GM19328 (cell line): ENCODE results near the gene RRAGC.
A peak's percentile ranks its signal among the peaks of the same experiment; 100 is the strongest.
"Not testable (repeated sequence)": the region's sequence is repeated elsewhere in the genome, so short reads cannot be mapped to it uniquely, and the experiment has no call there.

Experiments used
- ATAC-seq: cut with Tn5 transposase; IDR thresholded peaks from one replicate; pipeline ENCODE4 v1.9.1; 2021; ENCODE audit warnings: mild to moderate bottlenecking, moderate library complexity; ENCODE audit not compliant: unreplicated experiment

RRAGC gene

DNA sequence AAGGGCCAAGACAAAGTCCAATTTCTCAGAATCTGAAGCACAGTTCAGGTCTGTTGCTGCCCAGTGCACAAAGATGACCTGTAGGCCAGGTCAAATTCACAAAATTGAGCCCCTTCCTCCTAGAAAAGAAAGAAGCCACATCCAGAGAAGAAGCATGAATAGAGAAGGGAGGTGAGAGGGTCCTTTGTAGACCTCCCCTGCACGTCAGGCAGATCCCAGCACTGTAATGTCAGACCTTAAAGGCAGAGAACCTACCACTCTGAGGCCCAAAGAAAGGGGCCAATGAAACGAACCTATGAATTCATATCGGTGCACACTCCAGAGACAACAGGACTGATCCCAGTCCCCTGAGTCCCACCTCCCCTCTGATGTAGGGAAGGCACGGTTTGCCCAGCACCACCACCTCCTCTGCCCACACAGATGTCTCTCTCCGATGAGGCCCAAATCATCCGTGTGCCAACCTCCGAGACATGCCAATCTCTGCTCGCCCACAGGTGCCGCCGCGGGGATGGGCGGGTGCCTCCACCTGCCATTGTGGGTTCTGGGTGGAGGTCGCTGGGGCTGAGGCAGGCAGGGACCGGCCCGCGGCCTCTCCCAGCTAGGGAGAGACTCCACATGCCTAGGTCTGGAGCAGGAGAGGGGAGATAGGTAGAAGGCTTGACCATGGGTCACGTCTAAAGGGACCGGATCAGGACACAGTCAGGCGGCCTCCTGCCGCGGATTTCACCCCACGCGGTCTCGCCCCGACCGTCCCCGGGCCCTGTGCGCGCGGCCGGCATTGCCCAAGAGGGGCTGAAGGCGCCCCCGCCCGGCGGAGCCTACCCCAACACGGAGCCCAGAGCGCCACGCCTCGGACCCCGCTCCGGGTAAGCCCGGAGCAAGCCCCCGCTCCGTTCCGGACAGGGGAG, 42.1 kb downstream of the RRAGC start:
- no peak for ATAC-seq

DNA sequence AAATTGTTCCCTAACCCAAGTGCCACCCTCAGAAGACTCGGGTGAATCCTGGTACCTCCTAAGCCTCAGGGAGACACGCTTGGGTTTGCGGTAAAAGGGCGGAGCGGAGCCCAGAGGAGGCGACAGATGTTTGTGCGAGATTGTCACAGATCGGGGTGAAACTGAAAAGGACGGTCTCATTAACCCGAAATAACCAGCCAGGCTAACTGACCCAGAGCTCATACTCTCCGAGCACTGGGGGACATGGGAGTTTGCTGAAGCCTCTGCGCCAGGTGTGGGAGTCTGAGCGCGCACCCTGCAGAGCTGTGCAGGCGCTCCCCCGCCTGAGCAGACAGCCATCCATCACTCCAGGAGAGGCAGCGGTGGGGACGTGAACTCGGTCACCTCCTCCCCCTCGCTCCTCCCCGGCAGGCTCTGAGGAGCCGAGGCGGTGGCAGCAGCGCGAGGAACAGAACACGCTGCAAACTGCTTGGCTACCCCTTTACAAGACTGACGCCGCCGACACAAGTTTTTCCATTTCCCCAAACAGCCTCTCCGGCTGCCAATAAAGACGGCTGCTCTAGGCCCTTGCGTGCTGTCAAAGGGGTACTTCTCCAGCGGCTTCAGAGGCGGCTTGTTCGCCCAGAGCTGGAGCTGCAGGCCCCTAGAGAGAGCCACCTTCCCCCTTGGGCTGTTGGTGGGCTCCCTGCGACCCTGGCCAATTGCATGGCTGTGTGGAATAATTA, 43.5 kb downstream of the RRAGC start:
- peak; percentile 62 for ATAC-seq

- no peak for ATAC-seq
Measured at GRCh38 chr1:38814984-38815464, 44.5 kb downstream of the RRAGC start.

DNA sequence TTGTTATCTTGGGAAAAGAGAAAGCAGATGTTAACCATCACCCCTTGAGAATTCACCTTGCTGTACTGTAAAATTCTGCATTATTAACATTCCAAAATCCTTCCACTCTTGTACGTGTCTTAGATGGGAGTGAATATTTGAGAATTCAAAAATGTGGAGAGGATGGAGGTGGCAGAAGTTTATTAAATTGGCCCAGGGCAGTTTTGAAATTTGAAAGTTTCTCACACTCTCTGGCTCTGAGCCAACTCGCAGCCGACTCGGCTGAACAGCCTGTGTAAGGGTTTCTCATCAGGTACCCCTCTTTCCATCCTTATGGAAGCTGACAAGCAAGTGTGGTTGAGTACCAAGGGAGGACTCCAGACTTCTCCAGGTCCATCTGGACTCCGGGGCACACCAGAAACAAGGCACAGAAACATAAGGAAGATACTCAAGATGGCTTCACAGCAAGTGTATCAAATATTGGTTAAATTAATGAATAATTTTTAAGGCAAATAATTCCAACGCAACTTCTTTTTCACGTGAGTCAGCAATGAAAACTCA, 45.1 kb downstream of the RRAGC start:
- no peak for ATAC-seq

- no peak for ATAC-seq
Measured at GRCh38 chr1:38812981-38813380, 46.6 kb downstream of the RRAGC start.

DNA sequence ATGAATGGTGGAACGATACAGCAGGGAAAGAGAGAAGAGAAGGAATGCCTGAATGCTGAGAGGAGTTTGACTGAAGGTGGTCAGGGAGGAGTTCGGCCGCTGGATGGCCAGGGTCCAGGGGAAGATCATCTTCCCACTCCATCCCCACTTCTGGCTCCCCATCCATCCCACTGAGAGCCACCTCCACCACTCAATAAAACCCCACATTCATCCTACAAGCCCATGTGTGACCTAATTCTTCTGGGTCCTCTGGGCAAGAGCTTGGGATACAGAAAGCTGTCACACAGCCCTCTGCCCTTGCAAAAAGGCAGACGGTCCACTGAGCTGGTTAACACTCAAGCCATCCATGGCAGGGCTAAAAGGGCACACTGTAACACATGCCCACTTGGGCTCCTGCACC, 48.1 kb downstream of the RRAGC start:
- not testable (repeated sequence) for ATAC-seq

GRCh38 chr1:38806090-38806489, 53.5 kb downstream of the RRAGC start:
- ATAC-seq: no peak

DNA sequence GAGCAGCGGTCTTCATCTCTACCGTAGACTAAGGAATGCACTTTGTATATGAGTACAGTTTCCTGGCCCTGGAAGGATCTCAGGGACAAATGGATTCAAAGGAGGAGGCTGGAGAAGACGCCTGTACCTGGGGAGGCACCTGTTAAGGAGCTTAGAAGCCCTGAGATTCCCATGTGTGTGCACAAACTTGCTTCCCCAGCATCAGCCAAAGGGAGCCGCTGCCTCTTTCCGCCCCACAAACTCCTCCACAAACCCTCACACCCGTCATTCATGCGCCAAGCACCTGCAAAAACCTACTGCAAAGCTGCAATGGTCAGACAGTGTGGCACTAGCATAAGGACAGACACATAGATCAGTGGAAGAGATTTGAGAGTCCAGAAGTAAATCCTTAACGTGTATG, 54.5 kb downstream of the RRAGC start:
- no peak for ATAC-seq

DNA sequence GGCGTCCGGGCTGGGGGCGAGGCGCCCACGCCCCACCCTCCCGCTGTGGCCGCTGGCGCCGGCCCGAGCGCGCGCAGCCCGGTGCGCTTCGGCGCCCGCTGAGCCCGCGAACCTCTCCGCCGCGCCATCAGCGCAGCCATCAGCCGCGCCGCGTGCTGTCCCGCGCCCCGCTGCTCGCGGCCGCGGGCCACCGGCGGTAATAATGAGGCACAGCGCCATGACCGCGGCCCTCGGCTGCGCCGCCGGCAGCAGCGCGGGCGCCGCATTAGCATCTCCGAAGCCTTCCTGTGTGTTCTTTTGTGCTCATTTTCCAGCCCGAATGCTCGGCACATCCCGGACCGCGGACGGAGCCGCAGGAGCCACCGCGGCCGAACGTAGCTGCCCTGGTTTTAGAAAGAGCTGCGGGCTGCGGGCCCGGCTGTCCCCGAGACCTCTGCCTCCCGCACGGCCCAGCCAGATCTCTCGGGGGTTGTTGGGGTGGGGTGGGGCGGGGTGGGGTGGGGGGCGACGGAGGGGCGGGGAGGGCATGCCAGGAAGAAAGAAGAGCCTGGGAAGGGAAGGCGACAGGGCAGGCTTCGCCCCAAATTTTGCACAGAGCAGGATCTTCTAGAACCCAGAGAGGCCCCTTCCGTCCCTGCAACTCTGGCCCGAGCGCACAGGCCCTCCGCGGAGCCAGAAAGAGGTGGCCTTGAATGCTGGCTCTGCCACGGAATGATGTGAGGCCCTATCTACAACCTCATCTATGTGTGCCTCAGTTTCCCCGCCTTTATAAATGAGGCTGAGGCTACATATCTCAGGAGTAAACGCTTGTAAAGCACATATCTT, 55.3 kb downstream of the RRAGC start:
- no peak for ATAC-seq

DNA sequence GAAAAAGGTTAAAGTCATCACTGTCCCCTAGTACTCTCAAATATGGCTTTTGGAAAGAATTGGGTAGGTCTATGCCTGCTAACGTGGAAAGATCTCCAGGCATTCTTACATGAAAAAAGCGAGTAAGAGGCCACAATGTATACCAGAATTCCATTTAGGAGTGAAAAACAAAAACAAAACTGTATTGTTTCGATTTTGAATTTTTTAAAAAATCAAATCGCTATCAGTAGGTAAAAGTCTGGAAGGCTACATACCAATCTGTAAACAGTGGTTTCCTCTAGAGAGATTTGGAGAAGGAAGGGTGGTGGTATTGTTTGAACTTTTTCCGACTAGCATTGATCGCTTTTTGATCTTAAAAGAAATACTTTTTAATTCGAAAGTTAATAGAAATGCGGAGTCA, 55.9 kb downstream of the RRAGC start:
- no peak for ATAC-seq

DNA sequence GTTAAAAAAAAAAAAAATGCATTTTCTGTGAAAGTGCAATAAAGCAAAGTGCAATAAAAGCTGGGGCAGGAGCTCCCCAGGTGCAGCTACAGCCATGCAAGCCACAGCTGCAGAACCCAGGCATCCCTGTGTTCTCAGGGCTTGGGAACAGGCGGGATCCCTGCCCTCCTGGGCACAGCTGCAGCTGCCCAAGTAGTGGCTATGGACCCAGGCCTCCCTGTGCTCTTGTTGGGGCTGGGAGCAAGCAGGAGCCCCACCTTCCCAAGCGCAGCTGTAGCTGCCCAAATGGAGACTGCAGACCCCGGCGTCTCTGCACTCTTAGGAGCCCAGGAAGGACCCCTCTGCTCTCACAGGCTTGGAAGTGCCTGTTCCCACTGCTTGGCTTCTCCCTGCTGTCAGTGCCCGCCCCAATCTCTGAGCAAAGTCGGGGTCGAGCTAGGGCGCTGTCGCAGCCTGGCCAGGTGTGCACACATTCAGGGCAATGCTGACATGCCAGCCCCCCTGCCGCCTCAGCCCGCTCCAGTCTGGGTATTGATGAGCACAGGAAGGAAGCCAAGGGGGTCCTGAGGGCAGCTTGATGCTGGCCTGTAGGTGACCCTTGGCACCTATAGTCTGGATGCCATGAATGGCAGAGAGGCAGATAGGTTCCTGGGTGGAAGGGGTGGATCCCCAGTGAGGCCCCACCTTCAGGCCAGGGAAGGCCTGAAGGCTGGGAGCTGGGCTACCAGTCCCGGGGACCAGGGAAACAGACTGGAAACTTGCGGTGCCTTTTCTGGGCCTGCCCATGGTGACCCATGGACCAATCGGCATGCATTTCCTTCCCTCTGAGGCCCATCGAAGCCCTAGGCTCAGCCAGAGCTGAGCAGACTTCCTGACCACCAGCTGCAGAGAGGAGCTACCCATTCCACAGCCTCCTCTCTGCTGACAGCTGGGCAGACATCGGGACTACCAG, 58.6 kb downstream of the RRAGC start:
- ATAC-seq: no peak

DNA sequence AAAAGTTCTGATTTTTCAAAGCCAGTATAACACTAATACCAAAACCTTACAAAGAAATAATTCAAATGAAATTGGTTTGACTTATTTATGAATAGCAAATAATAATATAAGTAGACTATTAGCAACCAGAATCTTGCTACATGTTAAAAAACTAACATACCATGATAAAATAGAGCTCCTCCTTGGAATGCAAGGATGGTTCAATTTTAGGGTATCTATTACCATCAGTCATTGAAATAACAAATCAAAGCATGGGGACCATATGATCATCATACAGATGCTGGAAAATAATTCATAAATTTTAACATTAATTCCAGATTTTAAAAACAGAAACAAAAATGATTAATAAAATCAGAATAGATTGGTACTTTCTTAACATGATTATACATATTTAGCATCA, 66.3 kb downstream of the RRAGC start:
- ATAC-seq: no peak

- ATAC-seq: no peak
Measured at GRCh38 chr1:38791892-38792291, 67.7 kb downstream of the RRAGC start.

DNA sequence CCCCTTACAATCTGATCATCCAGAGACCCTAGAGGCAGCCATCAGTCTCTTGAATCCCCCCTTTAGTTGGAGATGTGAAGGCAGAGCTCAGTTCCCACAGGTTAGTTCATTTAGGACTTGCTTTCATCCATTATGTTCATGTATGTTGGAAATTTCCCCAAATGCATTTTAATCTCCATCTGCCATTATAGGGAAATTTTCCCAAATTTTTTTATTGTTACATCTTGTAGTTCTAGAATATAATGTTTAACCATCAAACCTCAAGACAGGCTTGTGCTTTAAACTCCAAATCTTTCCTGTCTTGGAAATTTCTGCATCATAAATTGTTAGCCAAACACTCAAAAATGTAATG, 68.4 kb downstream of the RRAGC start:
- no peak for ATAC-seq

DNA sequence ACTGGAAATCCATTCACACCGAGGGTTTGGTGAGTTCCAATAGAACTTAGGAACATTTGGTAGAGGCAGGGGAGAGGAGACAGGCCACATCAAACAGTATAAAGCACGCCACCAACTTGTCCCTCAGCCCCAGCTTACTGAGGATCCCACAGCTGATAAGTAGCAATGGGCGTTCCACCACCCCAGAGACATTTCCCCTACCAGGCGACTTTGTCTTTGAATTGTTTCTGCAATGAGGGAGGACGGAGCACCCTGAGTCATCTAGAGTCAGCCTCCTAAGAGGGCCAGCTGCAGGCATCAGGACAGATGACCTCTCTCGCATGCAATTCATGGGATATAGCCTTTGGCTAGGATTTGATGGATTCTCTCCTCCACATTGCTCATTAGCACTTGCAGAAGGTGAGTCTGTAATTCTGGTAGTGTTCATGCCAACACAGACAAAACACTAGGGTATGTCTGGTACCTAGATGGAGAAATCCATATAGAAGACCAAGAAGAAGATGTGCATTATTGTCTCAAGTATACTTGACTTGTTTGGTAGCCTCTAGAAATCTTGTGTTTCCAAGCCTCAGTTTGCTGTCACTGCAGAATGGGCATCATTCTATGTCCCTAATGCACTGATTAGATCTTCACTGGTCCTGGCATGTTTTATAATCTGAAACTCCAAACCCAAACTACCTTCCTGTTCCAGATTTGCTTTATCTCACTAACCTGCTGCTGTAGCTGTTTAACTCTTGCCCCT, 69.0 kb downstream of the RRAGC start:
- ATAC-seq: no peak

DNA sequence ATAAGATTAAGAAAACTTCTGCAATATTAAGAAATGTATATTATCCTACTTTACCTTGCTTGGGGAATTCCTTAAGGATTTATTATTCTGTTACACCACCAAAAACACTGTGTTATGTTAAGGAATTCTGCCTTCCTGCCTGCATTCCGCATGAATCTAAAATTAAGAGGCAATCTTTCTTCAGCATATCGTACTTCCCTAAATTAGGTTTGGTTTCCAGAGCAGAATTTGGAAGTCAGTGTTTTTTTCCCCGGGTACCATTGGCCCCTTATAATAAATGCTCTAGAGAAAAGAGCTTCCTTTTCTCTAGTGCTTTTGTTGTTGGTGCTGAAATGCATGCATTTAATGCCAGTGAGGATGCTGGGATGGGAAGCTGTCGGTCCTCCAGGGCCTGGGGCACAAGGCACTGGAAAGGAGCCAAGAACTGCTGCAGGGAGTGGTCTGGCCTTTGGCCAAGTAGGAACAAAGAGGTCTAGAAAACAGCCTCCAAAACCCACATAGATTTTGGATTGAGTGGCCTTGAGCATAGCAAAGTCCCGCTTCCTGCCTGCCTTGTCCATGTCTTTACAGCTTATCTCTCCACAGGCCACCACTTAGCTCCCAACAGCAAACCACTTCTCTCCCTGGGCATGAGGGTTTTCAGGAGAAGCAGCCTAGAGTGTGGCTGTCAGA, 69.9 kb downstream of the RRAGC start:
- ATAC-seq: no peak

GRCh38 chr1:38788341-38789336, 70.9 kb downstream of the RRAGC start:
- no peak for ATAC-seq
